Neural cell (in vitro differentiated cells): ENCODE data around the gene ROCK2. TPM values are rescaled to one million over a fixed set of nuclear protein-coding genes. Genes with fewer than 3 reads are reported as not detected.

Source experiments
- H2AFZ ChIP-seq: fragments of 200-600, 300-800 bp; sonication (generic), shearing (Covaris generic); 2 replicates; pipeline ENCODE4 v1.6.0; 2014; ENCODE audit warnings: low read depth, mild to moderate bottlenecking, antibody characterized with exemption, low read length, moderate library complexity
- H3F3A ChIP-seq: fragments of 200-600 bp; shearing (Covaris generic); 2 replicates; pipeline ENCODE4 v1.6.1; 2016; ENCODE audit warnings: mild to moderate bottlenecking, moderate library complexity, mixed read lengths, antibody characterized with exemption, low read length; ENCODE audit not compliant: insufficient read depth, poor library complexity, severe bottlenecking
- H3K27ac ChIP-seq: fragments of 200-600, 300-800 bp; sonication (generic), shearing (Covaris generic); 2 replicates; pipeline ENCODE4 v1.5.1; 2014; ENCODE audit warnings: mild to moderate bottlenecking, low read length, moderate library complexity
- H3K27me3 ChIP-seq: fragments of 300-800, 200-600 bp; sonication (generic), shearing (Covaris generic); 2 replicates; pipeline ENCODE4 v1.6.0; 2014; ENCODE audit warnings: mild to moderate bottlenecking, low read depth, low read length, moderate library complexity; ENCODE audit not compliant: insufficient read depth
- H3K36me3 ChIP-seq: fragments of 300-800, 200-600 bp; sonication (generic), shearing (Covaris generic); 2 replicates; pipeline ENCODE4 v1.5.1; 2014; ENCODE audit warnings: mild to moderate bottlenecking, antibody characterized with exemption, low read length, moderate library complexity; ENCODE audit not compliant: insufficient read depth
- H3K4me2 ChIP-seq: fragments of 300-800, 200-600 bp; sonication (generic), shearing (Covaris generic); 2 replicates; pipeline ENCODE4 v1.6.0; 2014; ENCODE audit warnings: mild to moderate bottlenecking, low read length
- H3K4me3 ChIP-seq: fragments of 300-800, 200-600 bp; sonication (generic), shearing (Covaris generic); 2 replicates; pipeline ENCODE4 v1.5.1; 2014; ENCODE audit warnings: mild to moderate bottlenecking, low read length, moderate library complexity
- H3K79me2 ChIP-seq: fragments of 200-600 bp; shearing (Covaris generic); replicated peaks from 2 replicates; pipeline ENCODE4 v1.6.0; 2014; ENCODE audit warnings: mild to moderate bottlenecking, low read length, moderate library complexity; ENCODE audit not compliant: insufficient read depth
- H3K9ac ChIP-seq: fragments of 300-800, 200-600 bp; sonication (generic), shearing (Covaris generic); 2 replicates; pipeline ENCODE4 v1.6.1; 2016; ENCODE audit warnings: mild to moderate bottlenecking, low read length, mixed read lengths
- H3K9me2 ChIP-seq: fragments of 200-600 bp; shearing (Covaris generic); 2 replicates; pipeline ENCODE4 v1.6.1; 2016; ENCODE audit warnings: mild to moderate bottlenecking, low read length, mixed read lengths; ENCODE audit not compliant: insufficient read depth
- H3K9me3 ChIP-seq: fragments of 200-600, 300-800 bp; sonication (generic), shearing (Covaris generic); 2 replicates; pipeline ENCODE4 v1.6.1; 2016; ENCODE audit warnings: mild to moderate bottlenecking, mixed run types, low read length, moderate library complexity, mixed read lengths
- H4K20me1 ChIP-seq: fragments of 200-600 bp; shearing (Covaris generic); 2 replicates; pipeline ENCODE4 v1.6.1; 2016; ENCODE audit warnings: mild to moderate bottlenecking, mixed run types; ENCODE audit not compliant: insufficient read depth
- EP300 ChIP-seq: fragments of 450-650 bp; conservative IDR thresholded peaks from 2 replicates; pipeline ENCODE4 v1.6.1; 2014; ENCODE audit warnings: antibody characterized with exemption, mild to moderate bottlenecking, moderate library complexity; ENCODE audit not compliant: poor library complexity, severe bottlenecking
- EZH2 ChIP-seq: fragments of 200-600, 300-800 bp; shearing (Covaris generic), sonication (generic); IDR thresholded peaks from 2 replicates; pipeline ENCODE4 v1.6.1; 2014; ENCODE audit warnings: antibody characterized with exemption, low read length, borderline replicate concordance, mild to moderate bottlenecking; ENCODE audit not compliant: insufficient read depth, poor library complexity, severe bottlenecking
- MXI1 ChIP-seq: fragments of 450-650 bp; conservative IDR thresholded peaks from 2 replicates; pipeline ENCODE4 v1.6.1; 2014; ENCODE audit warnings: antibody characterized with exemption, mild to moderate bottlenecking; ENCODE audit not compliant: poor library complexity, severe bottlenecking
- POLR2AphosphoS5 ChIP-seq: IDR thresholded peaks from 2 replicates; pipeline ENCODE4 v1.6.1; 2012
- RAD21 ChIP-seq: fragments of 450-650 bp; conservative IDR thresholded peaks from 2 replicates; pipeline ENCODE4 v1.6.1; 2014; ENCODE audit warnings: antibody characterized with exemption, mild to moderate bottlenecking, moderate library complexity
- SMC3 ChIP-seq: fragments of 450-650 bp; conservative IDR thresholded peaks from 2 replicates; pipeline ENCODE4 v1.6.1; 2014; ENCODE audit warnings: antibody characterized with exemption, mild to moderate bottlenecking, moderate library complexity; ENCODE audit not compliant: poor library complexity
- TAF1 ChIP-seq: IDR thresholded peaks from 2 replicates; pipeline ENCODE4 v1.6.1; 2012; ENCODE audit warnings: low read depth
- polyA plus RNA-seq: library from polyadenylated mRNA; depleted of rRNA; stranded (reverse); fragments of >200 nt; gene quantifications from 2 replicates; pipeline ENCODE4 v1.2.3, GENCODE V29; 2014
- TF ChIP-seq, protein P1 (sequence below): IDR thresholded peaks from 2 replicates; pipeline ENCODE4 v1.6.1; 2012; ENCODE audit warnings: borderline replicate concordance
- TF ChIP-seq, protein P2 (sequence below): fragments of 450-650 bp; IDR thresholded peaks from 2 replicates; pipeline ENCODE4 v1.5.1; 2014; ENCODE audit warnings: antibody characterized with exemption, mild to moderate bottlenecking, moderate library complexity; ENCODE audit not compliant: poor library complexity, severe bottlenecking

The ROCK2 gene
- polyA plus RNA-seq, 1 donor from 2014 or later, result 25.7 TPM

DNA sequence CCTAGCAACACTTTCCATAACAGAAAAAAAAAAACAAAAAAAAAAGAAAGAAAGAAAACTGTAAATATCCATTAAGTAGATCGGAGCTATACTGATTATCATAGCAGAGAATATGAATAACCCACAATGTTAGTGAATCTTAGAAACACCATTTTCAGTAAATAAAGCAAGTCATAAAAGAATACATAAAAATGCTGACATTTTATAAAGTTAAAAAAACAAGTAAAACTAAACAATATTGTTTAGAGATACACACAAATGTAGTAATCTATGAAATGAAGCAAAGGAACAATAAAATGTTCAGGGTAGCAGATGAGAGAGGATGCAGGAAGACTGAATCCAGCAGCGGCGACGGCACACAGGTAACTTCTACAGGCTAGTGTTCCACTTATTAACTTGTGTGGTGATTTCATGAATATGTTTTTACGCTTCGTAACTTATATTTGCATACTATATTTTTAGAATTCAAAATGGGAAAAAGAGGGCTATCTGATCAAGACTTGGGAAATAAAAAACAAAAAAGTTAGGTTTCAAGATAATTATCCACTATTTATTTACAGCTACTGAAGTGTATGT, 4.8 kb downstream of the ROCK2 start:
- Histone ChIP-seq H2AFZ (no peak overlapping the region), H3K36me3 (no peaks in the 10 kb centered on the region), H3K79me2 (peaks cover 97% of the 10 kb centered on the region), H3K27ac (no peak overlapping the region), H3K4me3 (peak overlapping the region; percentile 34), H3K4me2 (no peak overlapping the region), H3K9me3 (no peaks in the 10 kb centered on the region), H3K9me2 (no peaks in the 10 kb centered on the region), H4K20me1 (peaks cover 7% of the 10 kb centered on the region), H3K9ac (no peak overlapping the region), H3F3A (no peaks in the 10 kb centered on the region), H3K27me3 (no peaks in the 10 kb centered on the region)
- no peak for TF ChIP-seq TAF1
- no peak for TF ChIP-seq POLR2AphosphoS5
- TF ChIP-seq SMC3, result no peak
- no peak for TF ChIP-seq EP300
- no peak for TF ChIP-seq EZH2
- TF ChIP-seq RAD21, result no peak
- TF ChIP-seq MXI1, result no peak
- TF ChIP-seq, protein P1, sequence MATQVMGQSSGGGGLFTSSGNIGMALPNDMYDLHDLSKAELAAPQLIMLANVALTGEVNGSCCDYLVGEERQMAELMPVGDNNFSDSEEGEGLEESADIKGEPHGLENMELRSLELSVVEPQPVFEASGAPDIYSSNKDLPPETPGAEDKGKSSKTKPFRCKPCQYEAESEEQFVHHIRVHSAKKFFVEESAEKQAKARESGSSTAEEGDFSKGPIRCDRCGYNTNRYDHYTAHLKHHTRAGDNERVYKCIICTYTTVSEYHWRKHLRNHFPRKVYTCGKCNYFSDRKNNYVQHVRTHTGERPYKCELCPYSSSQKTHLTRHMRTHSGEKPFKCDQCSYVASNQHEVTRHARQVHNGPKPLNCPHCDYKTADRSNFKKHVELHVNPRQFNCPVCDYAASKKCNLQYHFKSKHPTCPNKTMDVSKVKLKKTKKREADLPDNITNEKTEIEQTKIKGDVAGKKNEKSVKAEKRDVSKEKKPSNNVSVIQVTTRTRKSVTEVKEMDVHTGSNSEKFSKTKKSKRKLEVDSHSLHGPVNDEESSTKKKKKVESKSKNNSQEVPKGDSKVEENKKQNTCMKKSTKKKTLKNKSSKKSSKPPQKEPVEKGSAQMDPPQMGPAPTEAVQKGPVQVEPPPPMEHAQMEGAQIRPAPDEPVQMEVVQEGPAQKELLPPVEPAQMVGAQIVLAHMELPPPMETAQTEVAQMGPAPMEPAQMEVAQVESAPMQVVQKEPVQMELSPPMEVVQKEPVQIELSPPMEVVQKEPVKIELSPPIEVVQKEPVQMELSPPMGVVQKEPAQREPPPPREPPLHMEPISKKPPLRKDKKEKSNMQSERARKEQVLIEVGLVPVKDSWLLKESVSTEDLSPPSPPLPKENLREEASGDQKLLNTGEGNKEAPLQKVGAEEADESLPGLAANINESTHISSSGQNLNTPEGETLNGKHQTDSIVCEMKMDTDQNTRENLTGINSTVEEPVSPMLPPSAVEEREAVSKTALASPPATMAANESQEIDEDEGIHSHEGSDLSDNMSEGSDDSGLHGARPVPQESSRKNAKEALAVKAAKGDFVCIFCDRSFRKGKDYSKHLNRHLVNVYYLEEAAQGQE, result no peak
- TF ChIP-seq, protein P2, sequence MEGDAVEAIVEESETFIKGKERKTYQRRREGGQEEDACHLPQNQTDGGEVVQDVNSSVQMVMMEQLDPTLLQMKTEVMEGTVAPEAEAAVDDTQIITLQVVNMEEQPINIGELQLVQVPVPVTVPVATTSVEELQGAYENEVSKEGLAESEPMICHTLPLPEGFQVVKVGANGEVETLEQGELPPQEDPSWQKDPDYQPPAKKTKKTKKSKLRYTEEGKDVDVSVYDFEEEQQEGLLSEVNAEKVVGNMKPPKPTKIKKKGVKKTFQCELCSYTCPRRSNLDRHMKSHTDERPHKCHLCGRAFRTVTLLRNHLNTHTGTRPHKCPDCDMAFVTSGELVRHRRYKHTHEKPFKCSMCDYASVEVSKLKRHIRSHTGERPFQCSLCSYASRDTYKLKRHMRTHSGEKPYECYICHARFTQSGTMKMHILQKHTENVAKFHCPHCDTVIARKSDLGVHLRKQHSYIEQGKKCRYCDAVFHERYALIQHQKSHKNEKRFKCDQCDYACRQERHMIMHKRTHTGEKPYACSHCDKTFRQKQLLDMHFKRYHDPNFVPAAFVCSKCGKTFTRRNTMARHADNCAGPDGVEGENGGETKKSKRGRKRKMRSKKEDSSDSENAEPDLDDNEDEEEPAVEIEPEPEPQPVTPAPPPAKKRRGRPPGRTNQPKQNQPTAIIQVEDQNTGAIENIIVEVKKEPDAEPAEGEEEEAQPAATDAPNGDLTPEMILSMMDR, result no peak

DNA sequence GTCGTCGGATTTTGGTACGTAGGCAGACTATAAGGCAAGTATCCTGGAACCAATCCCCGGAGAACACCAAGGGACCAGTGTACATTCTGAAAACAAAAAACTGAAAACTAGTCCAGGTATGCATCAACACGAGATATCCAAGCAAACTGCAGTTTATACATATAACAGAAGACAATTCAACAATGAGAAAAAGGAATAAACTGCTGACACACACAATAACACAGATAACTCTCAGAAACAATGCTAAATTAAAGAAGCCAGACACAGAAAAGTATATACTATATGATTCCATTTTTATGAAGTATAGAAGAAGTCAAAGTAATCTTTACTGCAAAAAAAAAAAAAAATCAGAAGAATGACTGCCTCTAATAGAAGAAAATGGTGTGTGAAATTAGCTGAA, 5.9 kb downstream of the ROCK2 start:
- Histone ChIP-seq H3K9me3 (no peaks in the 10 kb centered on the region), H3F3A (no peaks in the 10 kb centered on the region), H4K20me1 (peaks cover 7% of the 10 kb centered on the region), H3K27me3 (no peaks in the 10 kb centered on the region), H3K27ac (no peak overlapping the region), H3K9me2 (no peaks in the 10 kb centered on the region), H3K4me2 (no peak overlapping the region), H3K79me2 (peaks cover 100% of the 10 kb centered on the region), H3K4me3 (no peak overlapping the region), H3K9ac (no peak overlapping the region), H3K36me3 (no peaks in the 10 kb centered on the region), H2AFZ (no peak overlapping the region)
- no peak for TF ChIP-seq POLR2AphosphoS5
- TF ChIP-seq EP300, result no peak
- no peak for TF ChIP-seq SMC3
- TF ChIP-seq, protein P1, result no peak
- no peak for TF ChIP-seq EZH2
- TF ChIP-seq MXI1, result no peak
- no peak for TF ChIP-seq TAF1
- TF ChIP-seq, protein P2, result no peak
- TF ChIP-seq RAD21, result no peak
